Ramos (cell line): ENCODE results near the gene TNNI2.

Experiments used
- in situ Hi-C: fragments of 300-500 bp; cut with MboI; formaldehyde crosslinking; loops from one replicate; pipeline ENCODE4 v1.14.3; 2022; ENCODE audit warnings: low sequenced_read_pairs; ENCODE audit not compliant: unreplicated experiment

The TNNI2 gene

DNA sequence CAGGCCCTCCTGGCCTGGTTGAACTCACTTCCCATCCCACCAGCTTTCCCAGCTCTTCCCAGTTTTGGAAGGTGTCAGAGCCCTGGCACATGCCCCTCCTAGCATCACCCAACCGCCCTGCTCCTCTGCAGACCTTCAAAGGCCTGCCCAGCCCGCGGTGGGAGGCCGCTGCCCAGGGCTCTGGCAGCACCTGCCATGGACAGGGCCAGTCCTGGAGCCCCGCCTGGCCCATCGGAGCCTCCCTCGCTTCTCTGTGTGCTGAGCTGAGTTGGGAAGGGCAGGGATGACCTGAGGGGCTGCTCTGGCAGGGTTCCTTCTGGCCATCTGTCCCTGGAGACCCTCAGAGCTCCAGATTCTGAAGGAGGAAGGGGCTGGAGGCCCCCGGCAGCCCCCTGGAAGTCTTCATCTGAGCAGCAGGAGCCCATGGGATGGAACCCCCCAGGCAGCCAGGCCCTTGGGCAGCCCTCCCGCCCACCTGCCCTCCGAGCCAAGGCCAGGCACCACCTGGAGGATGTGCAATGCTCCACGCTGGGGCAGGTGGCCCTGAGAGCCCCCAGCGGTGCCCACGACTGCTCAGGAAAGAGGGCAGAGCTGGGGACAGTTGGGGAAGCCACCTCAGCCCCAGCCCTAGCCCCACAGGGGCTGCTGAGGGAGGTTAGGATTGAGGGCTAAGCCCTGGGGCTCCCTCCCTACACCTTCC is 17.7 kb downstream of the TNNI2 start:
- in situ Hi-C loops: no loop called here

GRCh38 chr11:1857064-1857463 is 18.3 kb downstream of the TNNI2 start:
- in situ Hi-C loops: no loop called here

- in situ Hi-C loops: no loop called here
Observed at GRCh38 chr11:1858154-1858553, 19.4 kb downstream of the TNNI2 start.

DNA sequence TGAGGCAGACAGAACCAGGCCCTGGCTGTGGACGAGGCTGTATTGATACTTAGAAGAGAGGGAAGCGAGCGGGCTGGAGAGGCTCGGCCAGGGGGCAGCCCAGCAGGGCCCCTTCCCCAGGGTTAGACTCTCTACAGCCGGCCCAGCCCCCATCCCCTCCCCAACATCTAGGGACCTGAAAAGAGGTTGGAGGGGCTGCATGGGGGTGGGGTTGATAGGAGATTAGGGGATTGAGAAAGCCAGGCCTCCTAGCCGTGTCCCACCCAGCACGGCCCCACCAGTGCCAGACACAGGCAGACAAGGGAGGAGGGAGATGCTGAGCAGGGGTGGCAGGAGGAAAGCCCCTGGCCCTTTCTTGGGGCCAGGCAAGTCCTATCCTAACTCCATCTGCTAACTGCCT is 19.8 kb downstream of the TNNI2 start:
- in situ Hi-C loops: no loop called here

GRCh38 chr11:1859004-1859403 is 20.2 kb downstream of the TNNI2 start:
- in situ Hi-C loops: no loop called here

DNA sequence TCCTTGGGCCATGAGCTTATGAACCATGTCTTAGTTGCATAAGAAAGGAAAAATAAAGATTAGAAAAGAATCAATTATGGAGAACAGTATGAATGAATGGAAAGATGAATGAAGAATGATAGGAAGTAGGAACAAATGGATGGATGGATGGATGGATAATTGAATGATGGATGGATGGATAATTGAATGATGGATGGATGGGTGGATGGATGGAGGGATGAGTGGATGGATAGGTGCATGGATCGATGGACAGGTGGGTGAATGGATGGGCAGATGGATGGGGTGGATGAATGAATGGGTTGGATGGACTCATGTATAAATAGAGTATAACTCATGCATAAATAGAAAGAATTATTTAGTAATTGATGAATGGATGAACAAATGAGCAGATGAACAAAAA is 21.3 kb downstream of the TNNI2 start:
- in situ Hi-C loops: no loop called here

DNA sequence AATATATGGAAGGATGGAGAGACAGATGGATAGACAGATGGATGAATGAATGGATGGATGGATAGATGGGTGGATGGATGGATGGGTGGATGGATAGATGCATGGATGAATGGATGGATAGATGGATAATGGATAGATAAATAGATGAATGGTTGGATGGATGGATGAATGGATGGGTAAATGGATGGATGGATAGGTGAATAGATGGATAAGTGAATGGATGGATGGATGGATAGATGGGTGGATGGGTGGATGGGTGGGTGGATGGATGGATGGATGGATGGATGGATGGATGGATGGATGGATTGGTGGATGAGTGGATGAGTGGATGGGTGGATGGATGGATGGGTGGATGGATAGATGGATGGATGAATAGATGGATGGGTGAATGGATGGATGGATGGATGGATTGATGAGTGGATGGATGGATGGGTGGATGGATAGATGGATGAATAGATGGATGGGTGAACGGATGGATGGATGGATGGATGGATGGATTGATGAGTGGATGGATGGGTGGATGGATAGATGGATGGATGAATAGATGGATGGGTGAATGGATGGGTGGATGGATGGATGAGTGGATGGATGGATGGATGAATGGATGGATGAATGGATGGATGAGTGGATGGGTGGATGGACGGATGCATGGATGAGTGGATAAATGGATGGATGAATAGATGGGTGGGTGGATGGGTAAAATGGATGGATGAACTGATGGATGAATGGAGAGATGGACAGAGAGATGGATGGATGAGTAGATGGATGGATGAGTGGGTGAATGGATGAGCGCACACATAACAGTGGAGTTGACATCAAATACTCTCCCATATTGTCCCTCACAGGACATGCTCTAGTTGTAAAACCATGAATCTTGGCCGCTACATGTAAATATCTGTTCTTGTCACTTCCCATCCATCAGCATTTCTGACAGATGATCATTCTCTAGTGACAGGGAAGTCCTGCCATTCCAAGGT is 22.9 kb downstream of the TNNI2 start:
- in situ Hi-C loops: no loop called here

- in situ Hi-C loops: no loop called here
Observed at GRCh38 chr11:1862588-1863351, 24.0 kb downstream of the TNNI2 start.

- in situ Hi-C loops: no loop called here
Observed at GRCh38 chr11:1863352-1864216, 24.8 kb downstream of the TNNI2 start.

DNA sequence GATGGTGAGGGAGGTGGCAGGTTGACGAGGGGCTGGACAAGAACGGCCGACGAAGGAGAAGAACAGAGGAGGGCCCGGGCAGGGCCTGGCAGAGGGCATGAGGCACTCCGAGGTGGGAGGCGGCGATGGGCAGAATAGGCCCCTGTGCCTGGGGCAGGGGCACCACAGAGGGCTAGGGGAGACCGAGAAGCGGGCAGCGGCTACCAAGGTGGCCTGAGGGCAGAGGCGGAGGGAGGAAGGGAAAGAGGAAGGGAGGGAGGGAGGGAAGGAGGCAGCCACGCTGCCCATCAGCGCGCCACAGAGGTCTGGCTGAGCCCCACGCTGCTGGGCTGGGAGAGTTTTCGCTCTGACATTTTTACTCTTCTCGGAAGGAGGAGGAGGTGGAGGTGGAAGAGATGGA is 25.4 kb downstream of the TNNI2 start:
- in situ Hi-C loops: no loop called here

GRCh38 chr11:1864831-1865665 is 26.3 kb downstream of the TNNI2 start:
- in situ Hi-C loops: no loop called here

DNA sequence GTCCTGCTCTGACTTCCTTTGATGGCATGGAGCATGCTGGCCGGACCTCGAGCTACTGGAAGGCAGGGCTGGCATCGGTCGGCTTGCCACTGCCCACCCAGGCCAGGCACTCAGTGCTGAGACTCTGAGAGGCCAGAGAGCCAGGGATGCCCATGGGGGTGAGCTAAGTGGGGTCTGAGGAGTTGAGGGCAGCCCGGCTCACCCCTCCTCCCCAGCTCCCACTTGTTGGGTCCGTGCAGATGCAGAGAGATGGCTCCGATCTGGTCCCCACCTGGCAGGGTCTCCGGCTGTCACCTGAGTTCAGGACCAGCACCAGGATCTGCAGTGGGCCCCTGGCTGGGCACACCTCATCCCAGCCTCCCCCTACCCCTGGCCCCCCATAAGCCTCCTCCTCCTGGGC is 27.4 kb downstream of the TNNI2 start:
- in situ Hi-C loops: no loop called here

DNA sequence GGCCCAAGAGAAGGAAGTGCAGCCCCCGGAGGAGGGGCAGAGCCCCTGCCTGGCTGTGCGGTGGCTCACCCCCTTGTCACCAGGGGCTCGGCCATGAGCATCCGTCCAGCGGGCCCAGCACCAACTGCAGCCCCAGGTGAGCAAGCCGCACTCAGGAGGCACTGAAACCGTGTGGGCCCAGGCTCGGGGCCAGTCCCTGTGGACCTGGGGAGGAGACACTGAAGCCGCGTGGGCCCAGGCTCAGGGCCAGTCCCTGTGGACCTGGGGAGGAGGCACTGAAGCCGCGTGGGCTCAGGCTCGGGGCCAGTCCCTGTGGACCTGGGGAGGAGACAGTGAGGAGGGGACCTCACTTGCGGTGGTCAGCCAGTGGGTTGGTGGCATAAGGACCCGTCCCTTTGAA is 28.0 kb downstream of the TNNI2 start:
- in situ Hi-C loops: no loop called here

GRCh38 chr11:1867381-1867780 is 28.6 kb downstream of the TNNI2 start:
- in situ Hi-C loops: no loop called here

DNA sequence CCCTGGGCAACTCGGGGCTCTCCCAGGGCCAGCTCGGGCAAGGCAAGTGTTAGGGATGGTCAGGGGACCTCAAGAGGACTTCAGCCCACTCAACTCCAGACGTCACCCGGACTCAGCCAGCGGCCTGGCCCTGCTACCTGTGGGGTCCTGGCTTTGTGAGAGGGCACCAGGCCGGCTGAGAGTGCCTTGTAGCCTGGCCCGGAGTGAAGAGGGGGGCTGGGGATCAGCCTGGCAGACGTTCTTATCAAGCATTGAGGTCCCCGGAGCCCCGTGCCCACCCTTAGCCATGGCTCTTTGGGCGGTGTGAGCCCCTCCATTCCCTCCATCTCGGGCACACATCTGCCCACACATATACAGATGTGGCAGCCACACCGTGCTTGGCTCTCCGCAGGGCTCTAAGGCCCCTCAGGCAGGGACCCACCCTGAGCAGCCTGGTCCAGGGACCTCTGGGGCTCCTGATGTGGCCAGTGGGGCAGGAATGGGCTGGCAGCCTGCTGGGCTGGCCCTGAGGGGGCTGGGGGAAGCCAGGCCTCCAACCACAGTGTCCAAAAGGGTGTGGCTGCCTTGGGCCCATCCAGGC is 29.4 kb downstream of the TNNI2 start:
- in situ Hi-C loops: no loop called here

- in situ Hi-C loops: no loop called here
Observed at GRCh38 chr11:1868636-1869291, 30.0 kb downstream of the TNNI2 start.

- in situ Hi-C loops: no loop called here
Observed at GRCh38 chr11:1869427-1870325, 30.9 kb downstream of the TNNI2 start.
